CD4-positive, alpha-beta T cell treated with Interleukin-17A for 4 hours (primary cell): ENCODE results near the gene CENPX.
"Not testable (repeated sequence)": the region's sequence is repeated elsewhere in the genome, so short reads cannot be mapped to it uniquely, and the experiment has no call there.

Source experiments
- DNase-seq: peaks from one replicate; pipeline ENCODE4 v3.0.0-alpha.2; 2020; ENCODE audit warnings: mixed read lengths

CENPX gene

GRCh38 chr17:81995463-81996231 is 27.0 kb downstream of the CENPX start:
- no peak for DNase-seq

- DNase-seq, result no peak
Observed at GRCh38 chr17:81994593-81995462, 27.9 kb downstream of the CENPX start.

- DNase-seq, result no peak
Observed at GRCh38 chr17:81993729-81994592, 28.7 kb downstream of the CENPX start.

- DNase-seq, result no peak
Observed at GRCh38 chr17:81992306-81993102, 30.2 kb downstream of the CENPX start.

GRCh38 chr17:81991684-81992305 is 30.9 kb downstream of the CENPX start:
- DNase-seq, result no peak

GRCh38 chr17:81990836-81991683 is 31.6 kb downstream of the CENPX start:
- no peak for DNase-seq

- no peak for DNase-seq
Observed at GRCh38 chr17:81987161-81987770, 35.4 kb downstream of the CENPX start.

- no peak for DNase-seq
Observed at GRCh38 chr17:81986606-81987005, 36.1 kb downstream of the CENPX start.

GRCh38 chr17:81984773-81985410 is 37.8 kb downstream of the CENPX start:
- DNase-seq, result no peak

GRCh38 chr17:81983639-81984373 is 38.9 kb downstream of the CENPX start:
- DNase-seq, result no peak

- DNase-seq, result no peak
Observed at GRCh38 chr17:81983011-81983638, 39.6 kb downstream of the CENPX start.

- DNase-seq, result not testable (repeated sequence)
Observed at GRCh38 chr17:81981511-81981910, 41.2 kb downstream of the CENPX start.

GRCh38 chr17:81980707-81981343 is 41.9 kb downstream of the CENPX start:
- DNase-seq, result peak; percentile 23

GRCh38 chr17:81980122-81980521 is 42.6 kb downstream of the CENPX start:
- DNase-seq, result no peak

- no peak for DNase-seq
Observed at GRCh38 chr17:81978524-81979298, 44.0 kb downstream of the CENPX start.

- DNase-seq, result peak; percentile 93
Observed at GRCh38 chr17:81977211-81977808, 45.4 kb downstream of the CENPX start, which contains the start of gene ASPSCR1. ASPSCR1 (plus strand) TSS chr17:81977629; CDS start chr17:81977647, 18 bp downstream.
